ENCODE data around the gene FAR1. TPM values are rescaled to one million over a fixed set of nuclear protein-coding genes. Genes with fewer than 3 reads are reported as not detected.

The FAR1 gene
- total RNA-seq, 1 experiment from 2014 or later: 91.2 TPM

DNA sequence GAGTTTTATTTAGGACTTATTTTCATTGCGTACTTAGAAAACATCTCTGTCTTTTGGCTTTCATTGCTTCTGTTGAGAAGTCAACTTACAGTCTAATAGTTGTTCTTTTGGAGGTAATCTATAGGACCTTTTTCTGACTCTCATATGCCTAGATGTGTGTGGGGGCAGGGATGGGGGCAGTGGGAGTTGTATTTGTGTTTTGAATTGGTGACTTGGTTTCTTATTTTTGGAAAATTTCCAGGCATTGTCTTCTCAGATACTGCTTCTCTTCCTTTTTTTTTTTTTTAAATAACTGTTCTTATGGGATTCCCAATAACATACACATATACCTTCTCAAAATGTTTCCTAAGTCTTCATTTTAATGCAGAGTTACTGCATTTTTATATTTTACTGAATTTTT is 58.0 kb downstream of the FAR1 start:
- Histone ChIP-seq H3K9me3 (no peaks in the 10 kb centered on the region), H3K36me3 (ENCODE audit: control insufficient read depth, insufficient read depth, low read length) (0 out of 2 replicates have a peak, but pooled peaks cover 2% of the 10 kb centered on the region), H3K27me3 (replicated peaks; ENCODE audit: control insufficient read depth, insufficient read depth, low read length) (no peaks in the 10 kb centered on the region), H3K4me1 (no peaks in the 10 kb centered on the region), H3K4me3 (ENCODE audit: low read depth, low read length) (no peak overlapping the region)
- TF ChIP-seq, protein P1, sequence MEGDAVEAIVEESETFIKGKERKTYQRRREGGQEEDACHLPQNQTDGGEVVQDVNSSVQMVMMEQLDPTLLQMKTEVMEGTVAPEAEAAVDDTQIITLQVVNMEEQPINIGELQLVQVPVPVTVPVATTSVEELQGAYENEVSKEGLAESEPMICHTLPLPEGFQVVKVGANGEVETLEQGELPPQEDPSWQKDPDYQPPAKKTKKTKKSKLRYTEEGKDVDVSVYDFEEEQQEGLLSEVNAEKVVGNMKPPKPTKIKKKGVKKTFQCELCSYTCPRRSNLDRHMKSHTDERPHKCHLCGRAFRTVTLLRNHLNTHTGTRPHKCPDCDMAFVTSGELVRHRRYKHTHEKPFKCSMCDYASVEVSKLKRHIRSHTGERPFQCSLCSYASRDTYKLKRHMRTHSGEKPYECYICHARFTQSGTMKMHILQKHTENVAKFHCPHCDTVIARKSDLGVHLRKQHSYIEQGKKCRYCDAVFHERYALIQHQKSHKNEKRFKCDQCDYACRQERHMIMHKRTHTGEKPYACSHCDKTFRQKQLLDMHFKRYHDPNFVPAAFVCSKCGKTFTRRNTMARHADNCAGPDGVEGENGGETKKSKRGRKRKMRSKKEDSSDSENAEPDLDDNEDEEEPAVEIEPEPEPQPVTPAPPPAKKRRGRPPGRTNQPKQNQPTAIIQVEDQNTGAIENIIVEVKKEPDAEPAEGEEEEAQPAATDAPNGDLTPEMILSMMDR (IDR thresholded peaks at IDR 0.05; ENCODE audit: insufficient read depth in 1 of 2, low read depth in 1 of 2, low read length in 1 of 2, severe bottlenecking in 1 of 2, unreplicated experiment in 1 of 2): no peak
- Mint-ChIP-seq H3K9me3 (ENCODE audit: unreplicated experiment) (no peaks in the 10 kb centered on the region), H3K36me3 (ENCODE audit: insufficient read depth, unreplicated experiment) (peaks cover 63% of the 10 kb centered on the region), H3K4me3 (ENCODE audit: unreplicated experiment) (no peak overlapping the region), H3K27ac (ENCODE audit: unreplicated experiment) (no peak overlapping the region), H3K4me1 (ENCODE audit: low read depth, unreplicated experiment) (no peaks in the 10 kb centered on the region), H3K27me3 (ENCODE audit: insufficient read depth, unreplicated experiment) (no peaks in the 10 kb centered on the region)
- ChIA-PET CTCF (no interaction called here), POLR2A (no interaction called here)
- DNase-seq: no peak
- intact Hi-C loops (cut with micrococcal nuclease; ENCODE audit: unreplicated experiment): no loop called here
- no TSS peak for BruUV-seq (replicated peaks)

- TF ChIP-seq, protein P1 (IDR thresholded peaks at IDR 0.05; ENCODE audit: insufficient read depth in 1 of 2, low read depth in 1 of 2, low read length in 1 of 2, severe bottlenecking in 1 of 2, unreplicated experiment in 1 of 2): no peak
- Histone ChIP-seq H3K27me3 (replicated peaks; ENCODE audit: control insufficient read depth, insufficient read depth, low read length) (no peaks in the 10 kb centered on the region), H3K36me3 (ENCODE audit: control insufficient read depth, insufficient read depth, low read length) (0 out of 2 replicates have a peak, but pooled peaks cover under 1% of the 10 kb centered on the region), H3K4me1 (no peaks in the 10 kb centered on the region), H3K9me3 (no peaks in the 10 kb centered on the region), H3K4me3 (ENCODE audit: low read depth, low read length) (no peak overlapping the region)
- Mint-ChIP-seq H3K4me3 (ENCODE audit: unreplicated experiment) (no peak overlapping the region), H3K36me3 (ENCODE audit: insufficient read depth, unreplicated experiment) (peaks cover 59% of the 10 kb centered on the region), H3K27ac (ENCODE audit: unreplicated experiment) (no peak overlapping the region), H3K4me1 (ENCODE audit: low read depth, unreplicated experiment) (no peaks in the 10 kb centered on the region), H3K9me3 (ENCODE audit: unreplicated experiment) (no peaks in the 10 kb centered on the region), H3K27me3 (ENCODE audit: insufficient read depth, unreplicated experiment) (no peaks in the 10 kb centered on the region)
- ChIA-PET POLR2A (no interaction called here), CTCF (no interaction called here)
- intact Hi-C loops (cut with micrococcal nuclease; ENCODE audit: unreplicated experiment): no loop called here
- no peak for DNase-seq
- no TSS peak for BruUV-seq (replicated peaks)
Observed at GRCh38 chr11:13728076-13728475, 59.6 kb downstream of the FAR1 start.

GRCh38 chr11:13734530-13734929 is 66.1 kb downstream of the FAR1 start:
- H3K4me1 ChIP-seq: no peaks in the 10 kb centered on the region
- POLR2A ChIA-PET: no interaction called here
- H3K9me3 ChIP-seq: no peaks in the 10 kb centered on the region
- H3K9me3 Mint-ChIP-seq (ENCODE audit: unreplicated experiment): no peaks in the 10 kb centered on the region
- no peak overlapping the region for H3K27ac Mint-ChIP-seq (ENCODE audit: unreplicated experiment)
- H3K27me3 ChIP-seq (replicated peaks; ENCODE audit: control insufficient read depth, insufficient read depth, low read length): no peaks in the 10 kb centered on the region
- H3K27me3 Mint-ChIP-seq (ENCODE audit: insufficient read depth, unreplicated experiment): no peaks in the 10 kb centered on the region
- BruUV-seq (replicated peaks): no TSS peak
- DNase-seq: no peak
- CTCF ChIA-PET: no interaction called here
- no peaks in the 10 kb centered on the region for H3K4me1 Mint-ChIP-seq (ENCODE audit: low read depth, unreplicated experiment)
- H3K36me3 ChIP-seq (ENCODE audit: control insufficient read depth, insufficient read depth, low read length): no peaks in the 10 kb centered on the region
- H3K4me3 Mint-ChIP-seq (ENCODE audit: unreplicated experiment): no peak overlapping the region
- TF ChIP-seq, protein P1 (IDR thresholded peaks at IDR 0.05; ENCODE audit: insufficient read depth in 1 of 2, low read depth in 1 of 2, low read length in 1 of 2, severe bottlenecking in 1 of 2, unreplicated experiment in 1 of 2): no peak
- H3K36me3 Mint-ChIP-seq (ENCODE audit: insufficient read depth, unreplicated experiment): peaks cover 22% of the 10 kb centered on the region
- intact Hi-C loops (cut with micrococcal nuclease; ENCODE audit: unreplicated experiment): no loop called here
- H3K4me3 ChIP-seq (ENCODE audit: low read depth, low read length): no peak overlapping the region
